NCI-H748 (cell line): ENCODE results near the gene STIM1.

Experiments used
- DNase-seq: peaks from one replicate; lab custom pipeline; 2025; ENCODE audit not compliant: unreplicated experiment; lab: John Stamatoyannopoulos, UW

Gene STIM1

GRCh38 chr11:4060182-4060923, 204.9 kb downstream of the STIM1 start:
- peak; percentile 32 for DNase-seq

- DNase-seq = no peak
Observed at GRCh38 chr11:4061700-4062099, 206.2 kb downstream of the STIM1 start.

- DNase-seq = no peak
Observed at GRCh38 chr11:4063348-4063747, 207.9 kb downstream of the STIM1 start.

- no peak for DNase-seq
Observed at GRCh38 chr11:4064278-4064955, 209.0 kb downstream of the STIM1 start.

GRCh38 chr11:4065086-4065485, 209.6 kb downstream of the STIM1 start:
- DNase-seq = no peak

GRCh38 chr11:4065601-4066377, 210.3 kb downstream of the STIM1 start:
- no peak for DNase-seq

- no peak for DNase-seq
Observed at GRCh38 chr11:4066910-4067309, 211.4 kb downstream of the STIM1 start.

GRCh38 chr11:4068962-4069361, 213.5 kb downstream of the STIM1 start:
- no peak for DNase-seq

- DNase-seq = no peak
Observed at GRCh38 chr11:4071325-4071724, 215.9 kb downstream of the STIM1 start.

GRCh38 chr11:4071914-4072313, 216.4 kb downstream of the STIM1 start:
- DNase-seq = no peak

- DNase-seq = peak; percentile 76
Observed at GRCh38 chr11:4072668-4073285, 217.3 kb downstream of the STIM1 start.

- no peak for DNase-seq
Observed at GRCh38 chr11:4074266-4074665, 218.8 kb downstream of the STIM1 start.

- no peak for DNase-seq
Observed at GRCh38 chr11:4076774-4077173, 221.3 kb downstream of the STIM1 start.

GRCh38 chr11:4083198-4083597, 227.7 kb downstream of the STIM1 start:
- DNase-seq = no peak

- DNase-seq = no peak
Observed at GRCh38 chr11:4084406-4085125, 229.1 kb downstream of the STIM1 start.

- DNase-seq = no peak
Observed at GRCh38 chr11:4085575-4085974, 230.1 kb downstream of the STIM1 start.

GRCh38 chr11:4086575-4087353, 231.3 kb downstream of the STIM1 start:
- DNase-seq = no peak

- DNase-seq = no peak
Observed at GRCh38 chr11:4087551-4087950, 232.1 kb downstream of the STIM1 start.

- DNase-seq = no peak
Observed at GRCh38 chr11:4090258-4090657, 234.8 kb downstream of the STIM1 start.

- no peak for DNase-seq
Observed at GRCh38 chr11:4092026-4092425, 236.6 kb downstream of the STIM1 start.
